RWPE2 (cell line): ENCODE data around the gene SUPT5H.

Experiments
- ATAC-seq: fragments of 200-7000 bp; cut with Tn5 transposase; 3 replicates; pipeline ENCODE4 v1.9.1; 2021; ENCODE audit warnings: low read depth
- DNase-seq: peaks from one replicate; pipeline ENCODE4 v3.0.0-alpha.2; 2020; ENCODE audit warnings: low spot score
- H3K27ac ChIP-seq: fragments of 450-650 bp; 2 replicates; pipeline ENCODE4 v1.5.1; 2017; ENCODE audit warnings: mild to moderate bottlenecking; ENCODE audit not compliant: poor library complexity, severe bottlenecking
- H3K27me3 ChIP-seq: fragments of 250-450 bp; sonication (Bioruptor Pico); 2 replicates; pipeline ENCODE4 v1.5.1; 2021; ENCODE audit warnings: mild to moderate bottlenecking, moderate library complexity; ENCODE audit not compliant: insufficient read depth, poor library complexity, severe bottlenecking
- H3K36me3 ChIP-seq: fragments of 250-450 bp; sonication (Bioruptor Pico); 2 replicates; pipeline ENCODE4 v1.5.1; 2020; ENCODE audit warnings: low read depth, mild to moderate bottlenecking, moderate library complexity
- H3K4me1 ChIP-seq: fragments of 250-450 bp; sonication (Bioruptor Pico); 2 replicates; pipeline ENCODE4 v1.5.1; 2021; ENCODE audit warnings: mild to moderate bottlenecking, moderate library complexity; ENCODE audit not compliant: insufficient read depth, poor library complexity, severe bottlenecking
- H3K4me3 ChIP-seq: fragments of 250-450 bp; sonication (Bioruptor Pico); 2 replicates; pipeline ENCODE4 v1.5.1; 2021; ENCODE audit warnings: mild to moderate bottlenecking, moderate library complexity; ENCODE audit not compliant: severe bottlenecking
- H3K9me3 ChIP-seq: fragments of 250-450 bp; sonication (Bioruptor Pico); 2 replicates; pipeline ENCODE4 v1.5.1; 2021; ENCODE audit warnings: mild to moderate bottlenecking, moderate library complexity; ENCODE audit not compliant: severe bottlenecking
- CTCF ChIP-seq: fragments of 450-650 bp; IDR thresholded peaks from one replicate; pipeline ENCODE4 v1.5.1; 2017; ENCODE audit warnings: mild to moderate bottlenecking, moderate library complexity; ENCODE audit not compliant: poor library complexity, severe bottlenecking

SUPT5H gene

GRCh38 chr19:39420769-39421168 lies 24.6 kb upstream of the SUPT5H start:
- no peak overlapping the region for H3K27ac ChIP-seq
- no peaks in the 10 kb centered on the region for H3K4me1 ChIP-seq
- DNase-seq (no peak), ATAC-seq (no peak; the same call in 2 of the 3 replicates)
- H3K9me3 ChIP-seq: no peaks in the 10 kb centered on the region
- H3K4me3 ChIP-seq: no peak overlapping the region
- peaks cover 58% of the 10 kb centered on the region for H3K36me3 ChIP-seq
- TF ChIP-seq CTCF: no peak
- H3K27me3 ChIP-seq: no peaks in the 10 kb centered on the region

- Histone ChIP-seq H3K27ac (no peak overlapping the region), H3K4me3 (no peak overlapping the region), H3K36me3 (peaks cover 53% of the 10 kb centered on the region), H3K4me1 (no peaks in the 10 kb centered on the region), H3K27me3 (no peaks in the 10 kb centered on the region), H3K9me3 (no peaks in the 10 kb centered on the region)
- DNase-seq: no peak
- ATAC-seq: no peak
- TF ChIP-seq CTCF: no peak
These were observed 23.4 kb upstream of the SUPT5H start for GRCh38 chr19:39422020-39422419.

DNA sequence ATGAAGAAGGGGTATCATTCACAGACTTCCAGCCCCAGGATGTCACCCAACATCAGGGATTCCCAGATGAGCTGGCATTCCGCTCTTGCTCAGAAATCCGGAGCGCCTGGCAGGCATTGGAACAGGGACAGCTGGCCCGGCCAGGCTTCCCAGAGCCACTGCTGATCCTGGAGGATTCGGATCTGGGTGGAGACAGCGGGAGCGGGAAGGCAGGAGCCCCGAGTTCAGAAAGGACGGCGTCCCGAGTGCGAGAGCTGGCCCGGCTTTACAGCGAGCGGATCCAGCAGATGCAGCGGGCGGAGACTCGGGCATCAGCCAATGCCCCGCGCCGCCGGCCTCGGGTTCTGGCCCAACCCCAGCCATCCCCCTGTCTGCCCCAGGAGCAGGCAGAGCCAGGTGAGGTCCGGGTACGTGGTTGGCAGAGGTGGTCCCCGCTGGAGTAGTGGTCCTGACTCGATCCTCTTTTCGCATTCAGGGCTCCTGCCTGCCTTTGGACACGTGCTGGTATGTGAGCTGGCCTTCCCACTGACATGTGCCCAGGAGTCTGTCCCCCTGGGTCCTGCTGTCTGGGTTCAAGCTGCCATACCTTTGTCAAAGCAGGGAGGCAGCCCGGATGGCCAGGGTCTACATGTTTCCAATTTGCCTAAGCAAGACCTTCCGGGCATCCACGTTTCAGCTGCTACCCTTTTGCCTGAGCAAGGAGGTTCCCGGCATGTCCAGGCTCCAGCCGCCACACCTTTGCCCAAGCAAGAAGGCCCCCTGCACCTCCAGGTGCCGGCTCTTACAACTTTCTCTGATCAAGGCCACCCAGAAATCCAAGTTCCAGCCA lies 21.9 kb upstream of the SUPT5H start:
- H3K36me3 ChIP-seq: peaks cover 44% of the 10 kb centered on the region
- no peak for ATAC-seq
- TF ChIP-seq CTCF: no peak
- no peaks in the 10 kb centered on the region for H3K9me3 ChIP-seq
- no peak overlapping the region for H3K4me3 ChIP-seq
- no peak for DNase-seq
- no peak overlapping the region for H3K27ac ChIP-seq
- H3K27me3 ChIP-seq: no peaks in the 10 kb centered on the region
- H3K4me1 ChIP-seq: no peaks in the 10 kb centered on the region

DNA sequence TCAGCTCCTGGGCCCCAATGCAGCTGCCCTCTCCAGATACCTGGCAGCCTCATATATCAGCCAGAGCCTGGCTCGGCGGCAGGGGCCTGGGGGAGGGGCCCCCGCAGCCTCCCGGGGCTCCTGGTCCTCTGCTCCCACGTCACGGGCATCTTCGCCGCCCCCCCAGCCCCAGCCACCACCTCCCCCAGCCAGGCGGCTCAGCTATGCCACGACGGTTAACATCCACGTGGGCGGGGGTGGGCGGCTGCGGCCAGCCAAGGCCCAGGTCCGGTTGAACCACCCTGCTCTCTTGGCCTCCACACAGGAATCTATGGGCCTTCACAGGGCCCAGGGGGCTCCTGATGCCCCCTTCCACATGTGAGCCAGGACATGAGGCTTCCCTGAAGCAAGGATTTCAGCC lies 20.4 kb upstream of the SUPT5H start:
- no peak for DNase-seq
- Histone ChIP-seq H3K36me3 (peaks cover 30% of the 10 kb centered on the region), H3K27ac (no peak overlapping the region), H3K4me1 (no peaks in the 10 kb centered on the region), H3K27me3 (no peaks in the 10 kb centered on the region), H3K4me3 (no peak overlapping the region), H3K9me3 (no peaks in the 10 kb centered on the region)
- no peak for ATAC-seq
- no peak for TF ChIP-seq CTCF

DNA sequence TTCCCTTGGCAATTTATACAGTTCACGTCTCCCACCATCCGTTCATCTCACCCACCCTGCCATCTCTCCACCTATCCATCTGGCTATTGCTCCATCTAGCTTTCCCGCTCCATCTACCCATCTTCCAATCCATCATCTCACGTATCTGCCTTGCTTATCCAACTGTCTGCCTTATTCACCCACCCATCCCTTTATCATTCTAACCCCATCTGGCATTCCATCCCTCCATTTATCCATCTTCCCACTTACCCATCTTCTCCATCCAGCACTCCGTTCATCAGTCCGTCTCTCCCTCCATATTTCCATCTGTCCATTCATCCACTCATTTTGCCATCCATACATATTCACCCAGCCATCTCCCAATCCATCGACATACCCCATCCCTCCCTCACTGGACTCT lies 19.6 kb upstream of the SUPT5H start:
- no peaks in the 10 kb centered on the region for H3K27me3 ChIP-seq
- H3K9me3 ChIP-seq: no peaks in the 10 kb centered on the region
- H3K27ac ChIP-seq: no peak overlapping the region
- peaks cover 22% of the 10 kb centered on the region for H3K36me3 ChIP-seq
- ATAC-seq (no peak), DNase-seq (no peak)
- peaks cover 3% of the 10 kb centered on the region for H3K4me1 ChIP-seq
- TF ChIP-seq CTCF: no peak
- no peak overlapping the region for H3K4me3 ChIP-seq
